ENCODE data around the gene FITM1.

FITM1 gene

GRCh38 chr14:24160850-24161804, 30.7 kb downstream of the FITM1 start, which contains the start of gene IRF9:
Gene IRF9 (plus strand): TSS chr14:24161265. CDS start chr14:24162145, 880 bp downstream.
- DNase-seq (ENCODE audit: low read depth): peak; percentile 72
- TF ChIP-seq, protein P1, sequence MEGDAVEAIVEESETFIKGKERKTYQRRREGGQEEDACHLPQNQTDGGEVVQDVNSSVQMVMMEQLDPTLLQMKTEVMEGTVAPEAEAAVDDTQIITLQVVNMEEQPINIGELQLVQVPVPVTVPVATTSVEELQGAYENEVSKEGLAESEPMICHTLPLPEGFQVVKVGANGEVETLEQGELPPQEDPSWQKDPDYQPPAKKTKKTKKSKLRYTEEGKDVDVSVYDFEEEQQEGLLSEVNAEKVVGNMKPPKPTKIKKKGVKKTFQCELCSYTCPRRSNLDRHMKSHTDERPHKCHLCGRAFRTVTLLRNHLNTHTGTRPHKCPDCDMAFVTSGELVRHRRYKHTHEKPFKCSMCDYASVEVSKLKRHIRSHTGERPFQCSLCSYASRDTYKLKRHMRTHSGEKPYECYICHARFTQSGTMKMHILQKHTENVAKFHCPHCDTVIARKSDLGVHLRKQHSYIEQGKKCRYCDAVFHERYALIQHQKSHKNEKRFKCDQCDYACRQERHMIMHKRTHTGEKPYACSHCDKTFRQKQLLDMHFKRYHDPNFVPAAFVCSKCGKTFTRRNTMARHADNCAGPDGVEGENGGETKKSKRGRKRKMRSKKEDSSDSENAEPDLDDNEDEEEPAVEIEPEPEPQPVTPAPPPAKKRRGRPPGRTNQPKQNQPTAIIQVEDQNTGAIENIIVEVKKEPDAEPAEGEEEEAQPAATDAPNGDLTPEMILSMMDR (conservative IDR thresholded peaks at IDR 0.05; ENCODE audit: low read depth, low read length): peak; percentile 85
- H3K4me3 ChIP-seq (ENCODE audit: low read length): peak within 1 kb of the TSS; percentile 88

DNA sequence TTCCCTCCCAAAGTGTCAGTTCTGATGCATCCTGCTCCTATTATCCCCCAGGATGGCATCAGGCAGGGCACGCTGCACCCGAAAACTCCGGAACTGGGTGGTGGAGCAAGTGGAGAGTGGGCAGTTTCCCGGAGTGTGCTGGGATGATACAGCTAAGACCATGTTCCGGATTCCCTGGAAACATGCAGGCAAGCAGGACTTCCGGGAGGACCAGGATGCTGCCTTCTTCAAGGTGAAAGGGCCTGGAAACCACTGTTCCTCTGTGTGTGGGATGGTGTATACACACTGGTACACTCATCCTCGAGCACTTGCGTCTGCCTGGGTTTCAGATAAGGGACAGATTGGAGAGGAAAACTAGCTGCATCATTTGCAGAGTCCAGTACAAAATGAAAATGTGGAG, 31.6 kb downstream of the FITM1 start:
- DNase-seq (ENCODE audit: low read depth): no peak
- peak overlapping the region; percentile 88 for H3K4me3 ChIP-seq (ENCODE audit: low read length)
- TF ChIP-seq, protein P1 (conservative IDR thresholded peaks at IDR 0.05; ENCODE audit: low read depth, low read length): no peak

GRCh38 chr14:24164518-24164991, 34.1 kb downstream of the FITM1 start:
- no peak overlapping the region for H3K4me3 ChIP-seq (ENCODE audit: low read length)
- TF ChIP-seq, protein P1 (conservative IDR thresholded peaks at IDR 0.05; ENCODE audit: low read depth, low read length): no peak
- no peak for DNase-seq (ENCODE audit: low read depth)

DNA sequence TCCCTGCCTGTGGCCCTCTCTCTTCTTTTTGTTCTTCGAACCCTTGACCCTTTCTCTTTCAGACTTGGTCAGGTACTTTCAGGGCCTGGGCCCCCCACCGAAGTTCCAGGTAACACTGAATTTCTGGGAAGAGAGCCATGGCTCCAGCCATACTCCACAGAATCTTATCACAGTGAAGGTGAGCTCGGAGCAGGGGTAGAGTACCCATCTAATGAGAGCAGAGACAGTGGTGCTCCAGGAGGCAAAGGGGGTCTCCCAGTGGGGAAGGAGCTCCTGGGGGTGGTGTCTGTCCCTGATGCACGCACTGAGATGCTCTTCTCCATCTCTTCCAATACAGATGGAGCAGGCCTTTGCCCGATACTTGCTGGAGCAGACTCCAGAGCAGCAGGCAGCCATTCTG, 35.3 kb downstream of the FITM1 start:
- TF ChIP-seq, protein P1 (conservative IDR thresholded peaks at IDR 0.05; ENCODE audit: low read depth, low read length): no peak
- no peak overlapping the region for H3K4me3 ChIP-seq (ENCODE audit: low read length)
- no peak for DNase-seq (ENCODE audit: low read depth)

DNA sequence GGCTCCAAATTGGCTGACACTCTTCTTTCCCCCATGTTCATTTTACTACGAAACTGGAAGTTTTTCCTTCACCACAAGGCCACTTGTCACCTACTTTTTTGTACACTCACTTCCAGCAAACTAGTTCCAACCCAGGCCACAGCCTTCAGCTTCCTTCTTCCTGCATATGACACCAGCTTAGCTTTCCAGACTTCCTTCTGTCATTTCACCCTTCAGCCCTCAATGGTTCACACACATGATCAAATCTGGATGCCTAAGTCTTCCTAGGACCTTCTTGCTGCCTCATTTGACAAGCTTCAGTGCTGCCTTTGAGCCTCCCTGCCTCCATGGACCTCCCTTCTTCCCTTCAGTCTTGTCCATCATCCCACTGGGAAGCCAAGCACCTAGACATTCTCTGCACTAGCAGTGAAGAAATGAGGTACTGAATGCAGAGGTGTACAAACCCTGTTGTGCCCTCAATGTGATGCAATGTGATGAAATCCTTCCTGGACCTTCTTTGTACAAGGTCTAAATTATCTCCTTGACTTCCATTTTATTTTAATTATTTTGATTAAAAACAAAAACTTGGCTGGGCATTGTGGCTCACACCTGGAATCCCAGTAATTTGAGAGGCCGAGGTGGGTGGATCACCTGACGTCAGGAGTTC, 37.1 kb downstream of the FITM1 start:
- no peak overlapping the region for H3K4me3 ChIP-seq (ENCODE audit: low read length)
- TF ChIP-seq, protein P1 (conservative IDR thresholded peaks at IDR 0.05; ENCODE audit: low read depth, low read length): no peak
- DNase-seq (ENCODE audit: low read depth): no peak

DNA sequence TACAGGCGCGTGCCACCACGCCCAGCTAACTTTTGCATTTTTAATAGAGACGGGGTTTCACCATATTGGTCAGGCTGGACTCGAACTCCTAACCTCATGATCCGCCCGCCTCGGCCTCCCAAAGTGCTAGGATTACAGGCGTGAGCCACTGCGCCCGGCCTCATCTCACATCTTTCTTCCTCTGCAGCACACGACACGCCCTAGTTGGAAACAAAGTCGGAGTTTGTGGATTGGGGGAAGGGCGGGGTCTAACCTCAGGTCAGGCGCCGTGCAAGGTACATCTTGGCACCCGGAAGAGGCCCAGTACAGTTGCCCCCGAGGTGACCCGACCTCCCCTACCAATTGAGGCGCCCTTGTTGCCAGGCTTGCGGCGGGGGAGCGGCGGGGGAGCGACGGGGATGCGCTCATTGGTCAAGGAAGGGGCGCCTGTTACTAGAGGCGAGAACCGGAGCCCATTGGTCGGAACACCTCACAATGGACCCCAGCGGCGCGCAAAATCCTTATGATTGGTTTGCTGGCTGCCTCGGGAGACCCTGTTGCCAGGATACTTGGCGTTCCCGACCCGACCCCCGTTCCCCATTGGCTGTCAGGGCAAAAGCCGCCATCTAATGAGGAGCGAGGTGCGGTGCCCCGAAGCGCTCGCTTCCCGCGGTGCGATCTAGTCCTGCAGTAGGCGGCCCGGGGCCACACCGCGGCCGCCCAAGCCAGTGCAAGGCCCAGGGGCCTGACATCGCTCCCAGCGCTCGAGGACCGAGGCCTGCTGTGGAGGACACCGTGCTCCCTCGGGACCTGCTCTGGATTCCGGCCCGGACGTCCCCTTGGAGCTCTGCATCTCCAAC, 41.2 kb downstream of the FITM1 start, which contains the start of gene REC8:
Gene REC8, plus strand, starts transcription at position 659 of the 839 bp plus-strand sequence. CDS start 473 bp downstream, outside the sequence.
- peak within 1 kb of the TSS; percentile 96 for H3K4me3 ChIP-seq (ENCODE audit: low read length)
- DNase-seq (ENCODE audit: low read depth): peak; percentile 99
- TF ChIP-seq, protein P1 (conservative IDR thresholded peaks at IDR 0.05; ENCODE audit: low read depth, low read length): no peak
